HepG2 (cell line): ENCODE results near the gene TMCC2. TPM values are rescaled to one million over a fixed set of nuclear protein-coding genes. Genes with fewer than 3 reads are reported as not detected.

Source experiments
- ATF1 ChIP-seq: IDR thresholded peaks from 2 replicates; pipeline ENCODE4 v1.6.1; 2016; ENCODE audit warnings: mild to moderate bottlenecking, control low read depth
- BCL6 ChIP-seq: IDR thresholded peaks from 2 replicates; pipeline ENCODE4 v1.6.1; 2016; ENCODE audit warnings: missing genetic modification reagents, missing compliant biosample characterization
- DR1 ChIP-seq: sonication (generic); formaldehyde crosslinking; IDR thresholded peaks from 2 replicates; pipeline ENCODE4 v1.8.0; 2021; ENCODE audit warnings: mild to moderate bottlenecking, missing genetic modification reagents, inconsistent platforms
- DZIP1 ChIP-seq: sonication (generic); formaldehyde crosslinking; IDR thresholded peaks from 2 replicates; pipeline ENCODE4 v1.5.0; 2020; ENCODE audit warnings: mild to moderate bottlenecking, missing genetic modification reagents
- HMGXB3 ChIP-seq: sonication (generic); formaldehyde crosslinking; IDR thresholded peaks from 2 replicates; pipeline ENCODE4 v1.4.0; 2020; ENCODE audit warnings: missing genetic modification reagents, borderline replicate concordance
- MXI1 ChIP-seq: IDR thresholded peaks from 3 replicates; pipeline ENCODE4 v1.6.1; 2012; ENCODE audit warnings: low read depth, low read length, inconsistent platforms, borderline replicate concordance
- RELA ChIP-seq: sonication (generic); formaldehyde crosslinking; IDR thresholded peaks from 2 replicates; pipeline ENCODE4 v1.4.0; 2020; ENCODE audit warnings: missing genetic modification reagents
- SAP130 ChIP-seq: IDR thresholded peaks from 2 replicates; pipeline ENCODE4 v1.6.1; 2016; ENCODE audit warnings: low read depth
- TGIF2 ChIP-seq: IDR thresholded peaks from 2 replicates; pipeline ENCODE4 v1.6.1; 2016; ENCODE audit warnings: control low read depth, missing compliant biosample characterization
- THYN1 ChIP-seq: sonication (generic); formaldehyde crosslinking; IDR thresholded peaks from 2 replicates; pipeline ENCODE4 v1.8.1; 2023; ENCODE audit warnings: low read depth, mild to moderate bottlenecking, moderate library complexity, missing genetic modification reagents, borderline replicate concordance
- YY1 ChIP-seq: IDR thresholded peaks from 2 replicates; pipeline ENCODE4 v1.6.1; 2011; ENCODE audit warnings: low read length, low read depth, moderate library complexity, mild to moderate bottlenecking; ENCODE audit not compliant: insufficient read depth, insufficient replicate concordance
- ZBTB26 ChIP-seq: IDR thresholded peaks from 2 replicates; pipeline ENCODE4 v1.6.1; 2016; ENCODE audit warnings: missing compliant biosample characterization, missing genetic modification reagents, borderline replicate concordance
- ZFP36L2 ChIP-seq: sonication (generic); formaldehyde crosslinking; IDR thresholded peaks from 2 replicates; pipeline ENCODE4 v1.4.0; 2020; ENCODE audit warnings: missing genetic modification reagents
- ZNF136 ChIP-seq: sonication (generic); formaldehyde crosslinking; IDR thresholded peaks from 2 replicates; pipeline ENCODE4 v1.8.1; 2022; ENCODE audit warnings: low read depth, mild to moderate bottlenecking, moderate library complexity, missing genetic modification reagents
- ZNF292 ChIP-seq: sonication (generic); formaldehyde crosslinking; IDR thresholded peaks from 2 replicates; pipeline ENCODE4 v1.8.1; 2022; ENCODE audit warnings: mild to moderate bottlenecking, low read depth, missing genetic modification reagents, borderline replicate concordance
- ZNF317 ChIP-seq: sonication (generic); formaldehyde crosslinking; IDR thresholded peaks from 2 replicates; pipeline ENCODE4 v1.5.0; 2020; ENCODE audit warnings: mild to moderate bottlenecking, missing genetic modification reagents
- ZNF510 ChIP-seq: sonication (generic); formaldehyde crosslinking; IDR thresholded peaks from 2 replicates; pipeline ENCODE4 v1.4.0; 2020; ENCODE audit warnings: low read depth, mild to moderate bottlenecking, missing genetic modification reagents
- ZNF550 ChIP-seq: sonication (generic); formaldehyde crosslinking; IDR thresholded peaks from 2 replicates; pipeline ENCODE4 v1.4.0; 2020; ENCODE audit warnings: mild to moderate bottlenecking, missing genetic modification reagents, borderline replicate concordance
- ZNF777 ChIP-seq: sonication (generic); formaldehyde crosslinking; IDR thresholded peaks from 2 replicates; pipeline ENCODE4 v1.4.0; 2020; ENCODE audit warnings: missing genetic modification reagents
- polyA plus RNA-seq, 8 experiments: library from polyadenylated mRNA; depleted of rRNA in 3 of 8; stranded (reverse) in 7 of 8; unstranded in 1 of 8; fragments of >200 nt; fragmentation: Illumina TruSeq in 4 of 8; extraction: Trizol in 4 of 8; gene quantifications; 2 replicates each; pipeline versions ENCODE4 v1.2.1 to v1.2.3, GENCODE V29; 2011 to 2016; ENCODE audit warnings: low read depth in 4 of 8, missing spikeins in 1 of 8, mixed read lengths in 1 of 8; ENCODE audit not compliant: insufficient read depth in 1 of 8
- total RNA-seq, 5 experiments: library from RNA; depleted of rRNA; stranded (reverse); fragments of >200 nt; fragmentation: Illumina TruSeq; extraction: Trizol; gene quantifications; 2 replicates each; pipeline ENCODE4 v1.2.3, GENCODE V29; 2016; ENCODE audit warnings: low read depth in 1 of 5
- TF ChIP-seq, protein P1 (sequence below): sonication (generic); formaldehyde crosslinking; IDR thresholded peaks from 2 replicates; pipeline ENCODE4 v1.5.1; 2020; ENCODE audit warnings: mild to moderate bottlenecking, missing genetic modification reagents, borderline replicate concordance

TMCC2 gene
- total and polyA plus RNA-seq, 2 of the 13 experiments (the other 11 are each of a cell fraction or from before 2014, with no cell fraction given) = 0.12 to 0.24 TPM

DNA sequence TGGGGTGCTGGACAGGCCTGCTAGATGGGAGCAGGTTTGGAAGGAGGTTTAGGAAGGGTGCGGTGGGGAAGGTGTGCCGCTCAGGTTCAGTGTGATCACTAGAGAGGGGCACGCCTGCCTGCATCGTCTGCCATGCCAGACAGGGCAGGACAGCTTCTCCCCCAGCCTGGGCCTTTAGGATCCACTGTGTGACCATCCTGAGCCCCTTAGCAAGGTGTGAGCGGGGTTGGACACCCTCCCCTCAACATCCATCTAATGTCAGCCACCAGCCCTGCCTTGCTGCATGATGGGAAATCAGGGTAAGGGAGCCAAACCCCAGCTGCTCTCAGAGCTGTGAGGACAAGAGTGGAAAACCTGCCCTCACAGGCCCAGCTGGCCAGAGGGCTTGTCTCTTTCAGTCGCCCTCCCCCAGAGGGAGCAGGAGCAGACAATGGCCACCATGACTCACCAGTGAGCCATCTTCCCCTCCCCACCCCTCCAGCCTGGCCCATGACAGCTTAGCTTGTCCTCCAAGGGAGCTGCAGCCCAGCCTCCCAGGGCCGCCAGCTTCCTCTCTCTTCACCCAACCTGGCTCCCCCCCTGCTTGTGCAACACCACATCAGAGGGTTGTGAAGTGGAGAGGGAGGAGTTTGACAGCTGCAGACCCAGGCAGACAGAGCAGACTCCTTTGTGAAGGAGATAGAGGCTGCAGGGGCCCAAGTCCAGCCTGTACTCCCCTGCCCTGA lies 56.8 kb downstream of the TMCC2 start (continued):
- no peak for TF ChIP-seq HMGXB3 (CRISPR knock-in tag)
- TF ChIP-seq ZNF510 (CRISPR knock-in tag) = no peak
- TF ChIP-seq ZNF317 (CRISPR knock-in tag) = 0 out of 2 replicates have a peak, but pooled peaks have one; percentile 29
- TF ChIP-seq ZNF292 (CRISPR knock-in tag) = peak; percentile 98
- TF ChIP-seq ATF1 (CRISPR knock-in tag) = no peak
- peak; percentile 97 for TF ChIP-seq TGIF2 (CRISPR knock-in tag)
- no peak for TF ChIP-seq ZFP36L2 (CRISPR knock-in tag)
- TF ChIP-seq ZBTB26 (CRISPR knock-in tag) = no peak
- TF ChIP-seq RELA (CRISPR knock-in tag) = no peak
- peak; percentile 81 for TF ChIP-seq YY1
- TF ChIP-seq MXI1 = peak; percentile 50; the same call in 1 of the 3 replicates
- TF ChIP-seq BCL6 = no peak; the same call in 1 of the 2 replicates
- TF ChIP-seq SAP130 (CRISPR knock-in tag) = peak; percentile 96
- no peak for TF ChIP-seq THYN1
- TF ChIP-seq DR1 (CRISPR knock-in tag) = no peak
- no peak for TF ChIP-seq DZIP1 (CRISPR knock-in tag)
- no peak for TF ChIP-seq ZNF136 (CRISPR knock-in tag)
- TF ChIP-seq ZNF550 (CRISPR knock-in tag) = no peak
- TF ChIP-seq, protein P1, sequence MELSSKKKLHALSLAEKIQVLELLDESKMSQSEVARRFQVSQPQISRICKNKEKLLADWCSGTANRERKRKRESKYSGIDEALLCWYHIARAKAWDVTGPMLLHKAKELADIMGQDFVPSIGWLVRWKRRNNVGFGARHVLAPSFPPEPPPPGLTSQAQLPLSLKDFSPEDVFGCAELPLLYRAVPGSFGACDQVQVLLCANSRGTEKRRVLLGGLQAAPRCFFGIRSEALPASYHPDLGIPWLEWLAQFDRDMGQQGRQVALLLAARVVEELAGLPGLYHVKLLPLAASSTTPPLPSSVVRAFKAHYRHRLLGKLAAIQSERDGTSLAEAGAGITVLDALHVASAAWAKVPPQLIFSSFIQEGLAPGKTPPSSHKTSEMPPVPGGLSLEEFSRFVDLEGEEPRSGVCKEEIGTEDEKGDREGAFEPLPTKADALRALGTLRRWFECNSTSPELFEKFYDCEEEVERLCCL = no peak
- no peak for TF ChIP-seq ZNF777 (CRISPR knock-in tag)
